Measurements from ENCODE around the gene DEFB124.
"Not testable (repeated sequence)": the region's sequence is repeated elsewhere in the genome, so short reads cannot be mapped to it uniquely, and the experiment has no call there.

DEFB124 gene

GRCh38 chr20:31485450-31486339 is 10.8 kb upstream of the DEFB124 start:
- DNase-seq, result peak; percentile 85

GRCh38 chr20:31484001-31484400 is 9.1 kb upstream of the DEFB124 start:
- peak; percentile 52 for DNase-seq

GRCh38 chr20:31476643-31477215 is 1.8 kb upstream of the DEFB124 start:
- DNase-seq, result no peak

- DNase-seq, result no peak
Observed at GRCh38 chr20:31476294-31476585, 1.3 kb upstream of the DEFB124 start.

- DNase-seq, result no peak
Observed at GRCh38 chr20:31475472-31476293, 756 bp upstream of the DEFB124 start.

- DNase-seq, result no peak
Observed at GRCh38 chr20:31474097-31474436, 860 bp downstream of the DEFB124 start.

GRCh38 chr20:31473331-31474096 is 1.4 kb downstream of the DEFB124 start:
- DNase-seq, result no peak

- DNase-seq, result no peak
Observed at GRCh38 chr20:31472395-31473330, 2.3 kb downstream of the DEFB124 start.

GRCh38 chr20:31470946-31471345 is 4.0 kb downstream of the DEFB124 start:
- not testable (repeated sequence) for DNase-seq

GRCh38 chr20:31454361-31454760 is 20.6 kb downstream of the DEFB124 start:
- no peak for DNase-seq

- no peak for DNase-seq
Observed at GRCh38 chr20:31452575-31452974, 22.4 kb downstream of the DEFB124 start.

GRCh38 chr20:31449511-31450414 is 25.2 kb downstream of the DEFB124 start:
- no peak for DNase-seq

GRCh38 chr20:31446084-31446819 is 28.7 kb downstream of the DEFB124 start:
- DNase-seq, result no peak

- DNase-seq, result no peak
Observed at GRCh38 chr20:31440012-31440659, 34.8 kb downstream of the DEFB124 start, which contains the start of gene DEFB123. Gene DEFB123, plus strand, starts transcription at chr20:31440632. Its CDS starts 67 bp downstream, at chr20:31440699.

GRCh38 chr20:31430568-31431115 is 44.3 kb downstream of the DEFB124 start:
- no peak for DNase-seq

- DNase-seq, result not testable (repeated sequence)
Observed at GRCh38 chr20:31427576-31427975, 47.4 kb downstream of the DEFB124 start.

GRCh38 chr20:31426891-31427551 is 47.9 kb downstream of the DEFB124 start:
- not testable (repeated sequence) for DNase-seq

- DNase-seq, result no peak
Observed at GRCh38 chr20:31425797-31426196, 49.1 kb downstream of the DEFB124 start.

Data from fibroblast of skin of right biceps (primary cell).